Chondrocyte (in vitro differentiated cells): ENCODE measurements around the gene NUTF2. TPM values are rescaled to one million over a fixed set of nuclear protein-coding genes. Genes with fewer than 3 reads are reported as not detected.

ENCODE experiments used
- DNase-seq: peaks from one replicate; pipeline ENCODE4 v3.0.0; 2021; ENCODE audit warnings: mixed read lengths, low spot score
- H3K27ac Mint-ChIP-seq: one replicate; pipeline ENCODE4 v1.8.0; 2021; ENCODE audit warnings: mild to moderate bottlenecking, moderate library complexity, mixed read lengths; ENCODE audit not compliant: unreplicated experiment
- H3K27me3 Mint-ChIP-seq: 2 replicates; pipeline ENCODE4 v1.8.0; 2021; ENCODE audit warnings: low read depth, mixed read lengths
- H3K36me3 Mint-ChIP-seq: 2 replicates; pipeline ENCODE4 v1.8.0; 2021; ENCODE audit warnings: low read depth, mixed read lengths
- H3K4me1 Mint-ChIP-seq: 2 replicates; pipeline ENCODE4 v1.8.0; 2021; ENCODE audit warnings: low read depth, mild to moderate bottlenecking, mixed read lengths
- H3K4me3 Mint-ChIP-seq: one replicate; pipeline ENCODE4 v1.8.0; 2021; ENCODE audit warnings: mild to moderate bottlenecking, moderate library complexity, mixed read lengths; ENCODE audit not compliant: unreplicated experiment
- H3K9me3 Mint-ChIP-seq: 2 replicates; pipeline ENCODE4 v1.8.0; 2021; ENCODE audit warnings: low read depth, mixed read lengths
- total RNA-seq: library from RNA; stranded (reverse); gene quantifications from 3 replicates; pipeline ENCODE4 v1.2.1, GENCODE V29; 2021
- TF ChIP-seq, protein P1 (sequence below): fragments of 200-600 bp; sonication (generic); IDR thresholded peaks from 2 replicates; pipeline ENCODE4 v1.5.0; 2021; ENCODE audit warnings: antibody characterized with exemption, mild to moderate bottlenecking, moderate library complexity

NUTF2 gene
- total RNA-seq, 1 donor from 2014 or later = 135 TPM

- Mint-ChIP-seq H3K4me3 (peak overlapping the region; percentile 95), H3K9me3 (no peaks in the 10 kb centered on the region), H3K36me3 (peaks cover 9% of the 10 kb centered on the region), H3K27me3 (no peaks in the 10 kb centered on the region), H3K27ac (peak overlapping the region; percentile 51), H3K4me1 (peaks cover 30% of the 10 kb centered on the region)
- DNase-seq = no peak
- TF ChIP-seq, protein P1, sequence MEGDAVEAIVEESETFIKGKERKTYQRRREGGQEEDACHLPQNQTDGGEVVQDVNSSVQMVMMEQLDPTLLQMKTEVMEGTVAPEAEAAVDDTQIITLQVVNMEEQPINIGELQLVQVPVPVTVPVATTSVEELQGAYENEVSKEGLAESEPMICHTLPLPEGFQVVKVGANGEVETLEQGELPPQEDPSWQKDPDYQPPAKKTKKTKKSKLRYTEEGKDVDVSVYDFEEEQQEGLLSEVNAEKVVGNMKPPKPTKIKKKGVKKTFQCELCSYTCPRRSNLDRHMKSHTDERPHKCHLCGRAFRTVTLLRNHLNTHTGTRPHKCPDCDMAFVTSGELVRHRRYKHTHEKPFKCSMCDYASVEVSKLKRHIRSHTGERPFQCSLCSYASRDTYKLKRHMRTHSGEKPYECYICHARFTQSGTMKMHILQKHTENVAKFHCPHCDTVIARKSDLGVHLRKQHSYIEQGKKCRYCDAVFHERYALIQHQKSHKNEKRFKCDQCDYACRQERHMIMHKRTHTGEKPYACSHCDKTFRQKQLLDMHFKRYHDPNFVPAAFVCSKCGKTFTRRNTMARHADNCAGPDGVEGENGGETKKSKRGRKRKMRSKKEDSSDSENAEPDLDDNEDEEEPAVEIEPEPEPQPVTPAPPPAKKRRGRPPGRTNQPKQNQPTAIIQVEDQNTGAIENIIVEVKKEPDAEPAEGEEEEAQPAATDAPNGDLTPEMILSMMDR = no peak
These were observed 41.7 kb upstream of the NUTF2 start for GRCh38 chr16:67804853-67805542.

DNA sequence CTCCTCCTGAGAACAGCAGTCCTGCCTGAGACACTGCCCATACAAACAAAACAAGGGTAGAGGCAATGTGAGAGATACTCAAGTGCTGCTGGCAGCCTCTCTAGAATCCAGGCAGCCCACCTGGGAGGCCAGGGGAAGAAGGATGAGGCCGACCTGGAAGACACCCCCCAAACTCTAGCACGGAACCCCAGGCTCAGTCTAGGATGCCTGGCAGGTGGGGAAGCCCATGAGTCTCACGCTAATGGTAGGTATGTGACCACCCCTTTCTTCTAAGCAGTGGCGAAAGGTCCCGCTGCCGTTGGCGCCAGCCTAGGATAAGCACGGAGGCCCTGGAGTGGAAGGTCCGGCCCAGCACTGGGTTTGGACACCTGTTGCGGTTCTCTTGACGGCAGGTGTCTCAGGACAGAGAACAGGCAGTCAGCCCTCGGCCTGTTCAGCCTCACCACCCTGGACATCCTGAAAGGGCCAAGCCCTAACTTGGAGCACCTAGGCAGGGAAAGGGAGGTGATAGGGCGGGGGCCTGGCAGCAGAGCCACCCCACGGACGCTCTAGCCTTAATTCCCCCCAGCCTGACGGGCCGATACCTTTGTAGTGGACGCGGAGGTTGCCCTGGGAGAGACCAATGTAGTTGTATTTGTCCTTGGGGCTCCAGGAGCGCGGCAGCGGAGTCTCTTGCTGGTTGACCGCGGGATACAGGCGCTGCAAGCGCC lies 40.9 kb upstream of the NUTF2 start:
- Mint-ChIP-seq H3K4me3 (peak overlapping the region; percentile 95), H3K27me3 (no peaks in the 10 kb centered on the region), H3K27ac (peak overlapping the region; percentile 80), H3K36me3 (peaks cover 5% of the 10 kb centered on the region), H3K4me1 (peaks cover 21% of the 10 kb centered on the region), H3K9me3 (no peaks in the 10 kb centered on the region)
- no peak for DNase-seq
- TF ChIP-seq, protein P1 = no peak

DNA sequence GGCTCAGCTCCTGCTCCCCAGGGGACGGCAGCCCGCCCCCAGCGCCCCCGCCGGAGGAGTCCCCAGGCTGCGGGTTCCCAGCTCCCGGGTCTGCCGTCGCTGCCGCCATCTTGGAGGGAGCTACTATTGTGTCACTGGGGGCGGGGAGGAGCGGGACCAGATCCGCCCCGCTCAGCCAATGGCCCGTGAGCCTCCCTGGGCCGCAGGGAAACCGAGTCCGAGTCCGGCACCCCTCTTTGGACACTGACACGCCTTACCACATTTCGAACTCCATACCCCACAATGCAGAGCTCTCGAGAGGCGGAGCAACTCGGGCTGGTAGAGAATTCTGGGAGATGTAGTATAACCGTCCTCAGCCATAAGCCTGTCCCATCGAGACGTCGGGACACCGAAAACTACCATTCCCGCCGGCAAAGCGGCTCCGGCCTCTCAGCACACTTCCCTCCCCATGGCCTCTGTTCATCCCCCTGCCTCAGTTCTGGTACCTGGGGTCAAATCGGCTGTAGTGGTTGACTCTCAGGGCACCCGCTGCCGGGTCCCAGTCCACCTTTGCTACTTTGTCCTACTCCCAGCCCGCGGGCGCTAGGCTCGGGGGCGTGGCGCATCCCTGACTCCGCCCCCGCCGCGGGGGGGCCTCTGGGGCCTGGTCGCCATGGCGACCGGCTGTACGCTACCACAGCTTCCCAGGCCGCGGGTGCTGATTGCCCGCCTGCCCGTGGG lies 40.1 kb upstream of the NUTF2 start, which contains the start of the genes RANBP10 and TSNAXIP1:
Gene RANBP10, minus strand, starts transcription at position 133 of the 720 bp plus-strand sequence. Its CDS starts 24 bp downstream, at position 109.
Gene TSNAXIP1, plus strand, starts transcription at position 462 of the 720 bp plus-strand sequence. CDS start 261 bp downstream, outside the sequence.
- Mint-ChIP-seq H3K4me1 (peaks cover 21% of the 10 kb centered on the region), H3K36me3 (peaks cover 5% of the 10 kb centered on the region), H3K4me3 (peak within 1 kb of the TSS; percentile 95), H3K9me3 (no peaks in the 10 kb centered on the region), H3K27me3 (no peaks in the 10 kb centered on the region), H3K27ac (peak within 1 kb of the TSS; percentile 90)
- peak; percentile 98 for DNase-seq
- TF ChIP-seq, protein P1 = no peak

GRCh38 chr16:67807148-67807682 lies 39.5 kb upstream of the NUTF2 start:
- Mint-ChIP-seq H3K9me3 (no peaks in the 10 kb centered on the region), H3K27me3 (no peaks in the 10 kb centered on the region), H3K4me3 (peak overlapping the region; percentile 95), H3K27ac (peak overlapping the region; percentile 90), H3K36me3 (peaks cover 5% of the 10 kb centered on the region), H3K4me1 (peaks cover 21% of the 10 kb centered on the region)
- TF ChIP-seq, protein P1 = peak; percentile 47
- no peak for DNase-seq

DNA sequence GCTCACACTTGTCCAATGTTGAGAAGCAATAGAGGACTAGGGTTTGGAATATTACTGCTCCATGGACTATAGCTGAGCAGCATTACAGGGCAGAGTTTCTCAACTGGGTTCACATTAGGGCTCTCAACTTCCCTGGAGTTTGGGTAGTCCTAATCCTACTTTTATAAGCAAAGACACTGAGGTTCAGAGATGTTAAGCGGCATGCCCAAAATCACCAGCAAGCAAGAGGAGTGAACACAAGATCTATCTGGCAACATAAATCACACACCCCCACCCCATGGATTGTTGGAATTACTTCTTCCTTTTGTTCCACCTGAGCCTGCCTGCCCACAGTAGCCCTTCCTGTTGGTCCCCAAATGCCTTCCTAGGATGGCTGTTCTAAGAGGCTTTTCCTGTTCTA lies 34.8 kb upstream of the NUTF2 start:
- H3K4me3 Mint-ChIP-seq = no peak overlapping the region
- no peak overlapping the region for H3K27ac Mint-ChIP-seq
- H3K27me3 Mint-ChIP-seq = no peaks in the 10 kb centered on the region

More for the DNA sequence above, 34.8 kb upstream of the NUTF2 start:
- no peak for DNase-seq
- peaks cover 9% of the 10 kb centered on the region for H3K4me1 Mint-ChIP-seq
- H3K9me3 Mint-ChIP-seq = no peaks in the 10 kb centered on the region
- H3K36me3 Mint-ChIP-seq = no peaks in the 10 kb centered on the region
- TF ChIP-seq, protein P1 = no peak
